SU-DHL-6 (cell line): ENCODE data around the gene MDM2.

ENCODE experiments used
- CTCF ChIP-seq: fragments of 200-600 bp; sonication (generic); IDR thresholded peaks from one replicate; pipeline ENCODE4 v1.5.1; 2017; ENCODE audit warnings: antibody characterized with exemption, mild to moderate bottlenecking, low read length, moderate library complexity; ENCODE audit not compliant: insufficient read depth, poor library complexity, severe bottlenecking
- EZH2phosphoT487 ChIP-seq: fragments of 200-600 bp; sonication (generic), shearing (Covaris generic); conservative IDR thresholded peaks from 2 replicates; pipeline ENCODE4 v1.6.1; 2018; ENCODE audit warnings: mild to moderate bottlenecking, antibody characterized with exemption, low read length, moderate library complexity, mixed read lengths

- TF ChIP-seq CTCF (no peak), EZH2phosphoT487 (no peak)
These were observed 17.1 kb upstream of the MDM2 start for GRCh38 chr12:68790952-68791234.
